ENCODE results near the gene CDK13. TPM values are rescaled to one million over a fixed set of nuclear protein-coding genes. Genes with fewer than 3 reads are reported as not detected.

The CDK13 gene
- total RNA-seq, 1 experiment from 2014 or later, result 39.2 TPM

GRCh38 chr7:40015790-40016296 is 65.8 kb downstream of the CDK13 start:
- ChIA-PET POLR2A (no interaction called here), CTCF (no interaction called here)
- H3K4me3 Mint-ChIP-seq, result no peak overlapping the region
- no peak for TF ChIP-seq NR2C2 (CRISPR knock-in tag; IDR thresholded peaks at IDR 0.05)
- H3K27me3 Mint-ChIP-seq (ENCODE audit: low read depth), result no peaks in the 10 kb centered on the region
- ATAC-seq (no peak), DNase-seq (ENCODE audit: low spot score) (no peak)
- H3K27ac Mint-ChIP-seq, result peak overlapping the region; percentile 20; the same call in 1 of the 2 replicates
- H3K4me1 Mint-ChIP-seq, result peaks cover 5% of the 10 kb centered on the region
- H3K36me3 Mint-ChIP-seq, result peaks cover 10% of the 10 kb centered on the region
- H3K9me3 Mint-ChIP-seq, result no peaks in the 10 kb centered on the region

DNA sequence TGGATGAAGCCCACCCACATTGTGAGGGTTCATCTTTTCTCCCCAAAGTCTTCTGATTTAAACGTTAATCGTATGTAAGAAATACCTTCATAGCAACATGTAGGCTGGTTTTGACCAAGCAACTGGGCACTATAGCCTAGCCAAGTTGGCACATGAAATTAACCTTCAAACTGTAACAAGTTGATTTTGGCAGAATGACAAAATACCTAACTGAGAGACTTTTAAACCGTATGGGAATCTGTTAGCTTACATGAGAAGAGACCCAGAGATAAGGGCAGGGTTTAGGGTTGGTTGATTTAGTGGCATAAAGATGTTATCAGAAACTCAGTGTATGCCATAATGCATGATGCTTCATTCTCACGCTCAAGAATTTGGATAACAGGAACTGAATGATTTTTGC is 69.5 kb downstream of the CDK13 start:
- Mint-ChIP-seq H3K36me3 (peaks cover 13% of the 10 kb centered on the region), H3K27me3 (ENCODE audit: low read depth) (no peaks in the 10 kb centered on the region), H3K4me1 (peaks cover 5% of the 10 kb centered on the region), H3K27ac (no peak overlapping the region), H3K9me3 (no peaks in the 10 kb centered on the region), H3K4me3 (no peak overlapping the region)
- TF ChIP-seq CREB1 (CRISPR knock-in tag; IDR thresholded peaks at IDR 0.05) (no peak), NR1H2 (CRISPR knock-in tag; IDR thresholded peaks at IDR 0.05) (no peak), ATF1 (CRISPR knock-in tag; IDR thresholded peaks at IDR 0.05) (no peak), ZNF232 (CRISPR knock-in tag; IDR thresholded peaks at IDR 0.05) (no peak), NR3C1 (CRISPR knock-in tag; conservative IDR thresholded peaks at IDR 0.05; ENCODE audit: low read depth) (no peak), E2F1 (CRISPR knock-in tag; IDR thresholded peaks at IDR 0.05) (no peak), TEAD4 (CRISPR knock-in tag; IDR thresholded peaks at IDR 0.05) (no peak), ZNF263 (CRISPR knock-in tag; IDR thresholded peaks at IDR 0.05; ENCODE audit: low read depth) (no peak)
- TF ChIP-seq, protein P1, sequence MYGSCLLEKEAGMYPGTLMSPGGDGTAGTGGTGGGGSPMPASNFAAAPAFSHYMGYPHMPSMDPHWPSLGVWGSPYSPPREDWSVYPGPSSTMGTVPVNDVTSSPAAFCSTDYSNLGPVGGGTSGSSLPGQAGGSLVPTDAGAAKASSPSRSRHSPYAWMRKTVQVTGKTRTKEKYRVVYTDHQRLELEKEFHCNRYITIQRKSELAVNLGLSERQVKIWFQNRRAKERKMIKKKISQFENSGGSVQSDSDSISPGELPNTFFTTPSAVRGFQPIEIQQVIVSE (CRISPR knock-in tag; IDR thresholded peaks at IDR 0.05; ENCODE audit: borderline replicate concordance), result no peak
- TF ChIP-seq, protein P2, sequence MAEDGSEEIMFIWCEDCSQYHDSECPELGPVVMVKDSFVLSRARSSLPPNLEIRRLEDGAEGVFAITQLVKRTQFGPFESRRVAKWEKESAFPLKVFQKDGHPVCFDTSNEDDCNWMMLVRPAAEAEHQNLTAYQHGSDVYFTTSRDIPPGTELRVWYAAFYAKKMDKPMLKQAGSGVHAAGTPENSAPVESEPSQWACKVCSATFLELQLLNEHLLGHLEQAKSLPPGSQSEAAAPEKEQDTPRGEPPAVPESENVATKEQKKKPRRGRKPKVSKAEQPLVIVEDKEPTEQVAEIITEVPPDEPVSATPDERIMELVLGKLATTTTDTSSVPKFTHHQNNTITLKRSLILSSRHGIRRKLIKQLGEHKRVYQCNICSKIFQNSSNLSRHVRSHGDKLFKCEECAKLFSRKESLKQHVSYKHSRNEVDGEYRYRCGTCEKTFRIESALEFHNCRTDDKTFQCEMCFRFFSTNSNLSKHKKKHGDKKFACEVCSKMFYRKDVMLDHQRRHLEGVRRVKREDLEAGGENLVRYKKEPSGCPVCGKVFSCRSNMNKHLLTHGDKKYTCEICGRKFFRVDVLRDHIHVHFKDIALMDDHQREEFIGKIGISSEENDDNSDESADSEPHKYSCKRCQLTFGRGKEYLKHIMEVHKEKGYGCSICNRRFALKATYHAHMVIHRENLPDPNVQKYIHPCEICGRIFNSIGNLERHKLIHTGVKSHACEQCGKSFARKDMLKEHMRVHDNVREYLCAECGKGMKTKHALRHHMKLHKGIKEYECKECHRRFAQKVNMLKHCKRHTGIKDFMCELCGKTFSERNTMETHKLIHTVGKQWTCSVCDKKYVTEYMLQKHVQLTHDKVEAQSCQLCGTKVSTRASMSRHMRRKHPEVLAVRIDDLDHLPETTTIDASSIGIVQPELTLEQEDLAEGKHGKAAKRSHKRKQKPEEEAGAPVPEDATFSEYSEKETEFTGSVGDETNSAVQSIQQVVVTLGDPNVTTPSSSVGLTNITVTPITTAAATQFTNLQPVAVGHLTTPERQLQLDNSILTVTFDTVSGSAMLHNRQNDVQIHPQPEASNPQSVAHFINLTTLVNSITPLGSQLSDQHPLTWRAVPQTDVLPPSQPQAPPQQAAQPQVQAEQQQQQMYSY (CRISPR knock-in tag; IDR thresholded peaks at IDR 0.05), result no peak
- TF ChIP-seq, protein P3, sequence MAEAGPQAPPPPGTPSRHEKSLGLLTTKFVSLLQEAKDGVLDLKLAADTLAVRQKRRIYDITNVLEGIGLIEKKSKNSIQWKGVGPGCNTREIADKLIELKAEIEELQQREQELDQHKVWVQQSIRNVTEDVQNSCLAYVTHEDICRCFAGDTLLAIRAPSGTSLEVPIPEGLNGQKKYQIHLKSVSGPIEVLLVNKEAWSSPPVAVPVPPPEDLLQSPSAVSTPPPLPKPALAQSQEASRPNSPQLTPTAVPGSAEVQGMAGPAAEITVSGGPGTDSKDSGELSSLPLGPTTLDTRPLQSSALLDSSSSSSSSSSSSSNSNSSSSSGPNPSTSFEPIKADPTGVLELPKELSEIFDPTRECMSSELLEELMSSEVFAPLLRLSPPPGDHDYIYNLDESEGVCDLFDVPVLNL (CRISPR knock-in tag; IDR thresholded peaks at IDR 0.05; ENCODE audit: borderline replicate concordance, low read depth), result no peak
- TF ChIP-seq, protein P4, sequence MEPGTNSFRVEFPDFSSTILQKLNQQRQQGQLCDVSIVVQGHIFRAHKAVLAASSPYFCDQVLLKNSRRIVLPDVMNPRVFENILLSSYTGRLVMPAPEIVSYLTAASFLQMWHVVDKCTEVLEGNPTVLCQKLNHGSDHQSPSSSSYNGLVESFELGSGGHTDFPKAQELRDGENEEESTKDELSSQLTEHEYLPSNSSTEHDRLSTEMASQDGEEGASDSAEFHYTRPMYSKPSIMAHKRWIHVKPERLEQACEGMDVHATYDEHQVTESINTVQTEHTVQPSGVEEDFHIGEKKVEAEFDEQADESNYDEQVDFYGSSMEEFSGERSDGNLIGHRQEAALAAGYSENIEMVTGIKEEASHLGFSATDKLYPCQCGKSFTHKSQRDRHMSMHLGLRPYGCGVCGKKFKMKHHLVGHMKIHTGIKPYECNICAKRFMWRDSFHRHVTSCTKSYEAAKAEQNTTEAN (CRISPR knock-in tag; IDR thresholded peaks at IDR 0.05), result no peak
- TF ChIP-seq, protein P5, sequence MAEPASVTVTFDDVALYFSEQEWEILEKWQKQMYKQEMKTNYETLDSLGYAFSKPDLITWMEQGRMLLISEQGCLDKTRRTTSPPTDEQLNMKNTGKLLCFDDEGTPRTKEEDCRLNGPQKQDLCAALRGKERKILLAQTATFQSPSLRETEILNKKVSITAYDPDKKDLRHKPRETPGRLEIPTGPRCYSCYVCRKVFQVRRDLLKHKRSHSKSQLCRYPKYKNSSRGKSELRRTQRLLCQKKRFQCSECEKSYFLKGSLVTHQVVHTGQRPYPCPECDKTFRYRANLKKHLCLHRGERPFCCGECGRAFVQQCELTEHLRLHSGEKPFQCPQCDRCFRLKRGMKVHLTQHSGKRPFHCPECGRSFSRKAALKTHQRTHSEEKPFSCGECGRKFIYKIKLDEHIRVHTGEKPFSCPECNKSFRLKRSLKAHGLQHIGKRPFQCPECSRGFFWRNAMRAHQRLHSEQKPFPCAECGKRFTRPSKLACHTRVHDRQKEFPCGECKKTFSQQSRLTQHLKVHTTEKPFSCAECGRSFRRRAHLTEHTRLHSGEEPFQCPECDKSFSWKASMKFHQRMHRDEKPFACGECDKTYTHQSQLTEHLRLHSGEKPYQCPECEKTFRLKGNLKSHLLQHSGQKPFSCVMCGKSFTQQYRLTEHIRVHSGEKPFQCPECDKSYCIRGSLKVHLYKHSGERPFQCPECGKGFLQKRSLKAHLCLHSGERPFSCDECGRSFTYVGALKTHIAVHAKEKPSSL (CRISPR knock-in tag; conservative IDR thresholded peaks at IDR 0.05), result no peak
- TF ChIP-seq, protein P6, sequence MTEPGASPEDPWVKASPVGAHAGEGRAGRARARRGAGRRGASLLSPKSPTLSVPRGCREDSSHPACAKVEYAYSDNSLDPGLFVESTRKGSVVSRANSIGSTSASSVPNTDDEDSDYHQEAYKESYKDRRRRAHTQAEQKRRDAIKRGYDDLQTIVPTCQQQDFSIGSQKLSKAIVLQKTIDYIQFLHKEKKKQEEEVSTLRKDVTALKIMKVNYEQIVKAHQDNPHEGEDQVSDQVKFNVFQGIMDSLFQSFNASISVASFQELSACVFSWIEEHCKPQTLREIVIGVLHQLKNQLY (CRISPR knock-in tag; IDR thresholded peaks at IDR 0.05), result no peak
- ChIA-PET POLR2A (interaction anchor here (0.9 kb wide), 1 partner anchor 69 kb away, joined by 3 read pairs; the partner anchor contains the start of gene CDK13), CTCF (interaction anchor here (2.4 kb wide), 1 partner anchor 32 kb away, joined by 6 read pairs; no protein-coding TSS in a partner anchor)
- DNase-seq (ENCODE audit: low spot score) (no peak), ATAC-seq (no peak)

All from WTC11 (cell line).